ENCODE results near the gene KRT79. TPM values are rescaled to one million over a fixed set of nuclear protein-coding genes. Genes with fewer than 3 reads are reported as not detected.

The KRT79 gene
- total and polyA plus RNA-seq, 8 donors, result 0.09 TPM; not detected in 7

DNA sequence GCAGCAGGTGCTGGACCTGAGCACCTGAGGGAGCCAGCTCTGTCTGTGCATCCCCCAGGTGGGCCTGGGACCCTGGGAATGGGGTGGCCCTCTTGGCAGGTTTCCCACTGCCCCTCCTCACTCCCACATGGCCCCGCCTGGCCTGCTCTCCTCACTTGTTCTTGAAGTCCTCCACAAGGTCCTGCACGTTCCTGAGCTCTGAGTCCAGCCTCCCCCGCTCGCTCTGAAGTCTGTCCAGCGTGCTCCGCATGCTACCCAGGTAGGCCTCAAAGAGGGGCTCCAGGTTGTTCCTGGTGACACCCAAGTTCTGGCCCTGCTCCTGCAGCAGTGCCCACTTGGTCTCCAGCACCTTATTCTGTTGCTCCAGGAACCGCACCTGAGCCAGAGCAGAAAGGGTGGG, 2.9 kb downstream of the KRT79 start:
- DNase-seq, result no peak
- Histone ChIP-seq H3K4me1 (no peaks in the 10 kb centered on the region), H3K27ac (no peak overlapping the region), H3K27me3 (no peaks in the 10 kb centered on the region), H3K36me3 (no peaks in the 10 kb centered on the region), H3K9me3 (no peaks in the 10 kb centered on the region), H3K4me3 (no peak overlapping the region)
- TF ChIP-seq, protein P1, sequence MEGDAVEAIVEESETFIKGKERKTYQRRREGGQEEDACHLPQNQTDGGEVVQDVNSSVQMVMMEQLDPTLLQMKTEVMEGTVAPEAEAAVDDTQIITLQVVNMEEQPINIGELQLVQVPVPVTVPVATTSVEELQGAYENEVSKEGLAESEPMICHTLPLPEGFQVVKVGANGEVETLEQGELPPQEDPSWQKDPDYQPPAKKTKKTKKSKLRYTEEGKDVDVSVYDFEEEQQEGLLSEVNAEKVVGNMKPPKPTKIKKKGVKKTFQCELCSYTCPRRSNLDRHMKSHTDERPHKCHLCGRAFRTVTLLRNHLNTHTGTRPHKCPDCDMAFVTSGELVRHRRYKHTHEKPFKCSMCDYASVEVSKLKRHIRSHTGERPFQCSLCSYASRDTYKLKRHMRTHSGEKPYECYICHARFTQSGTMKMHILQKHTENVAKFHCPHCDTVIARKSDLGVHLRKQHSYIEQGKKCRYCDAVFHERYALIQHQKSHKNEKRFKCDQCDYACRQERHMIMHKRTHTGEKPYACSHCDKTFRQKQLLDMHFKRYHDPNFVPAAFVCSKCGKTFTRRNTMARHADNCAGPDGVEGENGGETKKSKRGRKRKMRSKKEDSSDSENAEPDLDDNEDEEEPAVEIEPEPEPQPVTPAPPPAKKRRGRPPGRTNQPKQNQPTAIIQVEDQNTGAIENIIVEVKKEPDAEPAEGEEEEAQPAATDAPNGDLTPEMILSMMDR (IDR thresholded peaks at IDR 0.05), result no peak
- no peak for ATAC-seq
- FAIRE-seq, result no peak
- intact Hi-C loops (cut with DNase I), result no loop called here
- 85 to 87% methylated on average over 7 of the region's 7 CpGs for WGBS, 2 donors

DNA sequence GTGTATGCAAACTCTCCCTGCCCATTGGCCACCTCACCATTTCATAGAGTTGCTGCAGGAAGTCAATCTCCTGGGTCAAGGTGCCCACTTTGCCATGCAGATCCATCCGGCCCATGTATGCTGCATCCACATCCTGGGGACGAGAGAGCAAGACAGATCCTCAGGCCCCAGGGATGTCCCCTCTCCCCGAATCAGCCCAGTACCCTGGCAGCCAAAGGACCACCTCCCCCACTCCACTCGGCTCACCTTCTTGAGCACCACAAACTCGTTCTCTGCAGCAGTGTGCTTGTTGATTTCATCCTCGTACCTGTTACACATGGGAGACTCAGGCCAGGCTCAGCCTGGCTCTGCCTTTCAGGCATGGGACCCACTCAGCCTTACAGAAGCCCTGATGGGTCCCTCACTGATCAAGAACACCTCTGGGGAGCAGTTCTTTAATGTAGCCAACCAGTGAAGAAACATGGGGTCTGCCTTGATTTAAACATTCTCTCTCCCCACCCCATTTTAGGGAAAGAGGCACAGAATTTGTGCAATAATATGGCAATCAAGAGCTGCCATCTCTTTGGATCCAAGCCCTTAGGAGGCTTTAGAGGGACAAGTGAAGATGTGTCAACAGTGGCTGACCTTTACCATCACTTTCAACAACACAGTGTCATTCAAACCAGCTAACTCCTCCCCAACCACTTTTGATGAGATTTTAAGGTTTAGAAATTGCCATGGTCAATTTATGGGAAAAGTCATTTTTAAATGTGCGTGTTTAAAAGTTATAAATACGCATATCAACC, 3.9 kb downstream of the KRT79 start:
- TF ChIP-seq, protein P1 (IDR thresholded peaks at IDR 0.05), result no peak
- 59 to 60% methylated on average over 8 of the region's 8 CpGs for WGBS, 2 donors
- intact Hi-C loops (cut with DNase I), result no loop called here
- no peaks in the 10 kb centered on the region for H3K36me3 ChIP-seq
- no peaks in the 10 kb centered on the region for H3K4me1 ChIP-seq
- ATAC-seq (no peak), DNase-seq (no peak), FAIRE-seq (no peak)
- H3K9me3 ChIP-seq, result no peaks in the 10 kb centered on the region
- H3K27ac ChIP-seq, result no peak overlapping the region
- H3K27me3 ChIP-seq, result no peaks in the 10 kb centered on the region
- no peak overlapping the region for H3K4me3 ChIP-seq

- no peak for FAIRE-seq
- ATAC-seq, result no peak
- no peak overlapping the region for H3K4me3 ChIP-seq
- H3K4me1 ChIP-seq, result no peaks in the 10 kb centered on the region
- no peaks in the 10 kb centered on the region for H3K36me3 ChIP-seq
- H3K9me3 ChIP-seq, result no peaks in the 10 kb centered on the region
- 16 to 17% methylated on average over 2 of the region's 2 CpGs for WGBS, 2 donors
- TF ChIP-seq, protein P1 (IDR thresholded peaks at IDR 0.05), result no peak
- DNase-seq, result no peak
- H3K27ac ChIP-seq, result no peak overlapping the region
- intact Hi-C loops (cut with DNase I), result no loop called here
- H3K27me3 ChIP-seq, result no peaks in the 10 kb centered on the region
These were observed 5.5 kb downstream of the KRT79 start for GRCh38 chr12:52828591-52829021.

- Histone ChIP-seq H3K9me3 (no peaks in the 10 kb centered on the region), H3K36me3 (no peaks in the 10 kb centered on the region), H3K27me3 (no peaks in the 10 kb centered on the region), H3K27ac (no peak overlapping the region), H3K4me1 (no peaks in the 10 kb centered on the region), H3K4me3 (no peak overlapping the region)
- TF ChIP-seq, protein P1 (IDR thresholded peaks at IDR 0.05), result no peak
- no peak for DNase-seq
- FAIRE-seq, result no peak
- intact Hi-C loops (cut with DNase I), result no loop called here
- no peak for ATAC-seq
These were observed 6.0 kb downstream of the KRT79 start for GRCh38 chr12:52828156-52828555.

- H3K4me1 ChIP-seq, result no peaks in the 10 kb centered on the region
- H3K27me3 ChIP-seq, result no peaks in the 10 kb centered on the region
- no peak overlapping the region for H3K27ac ChIP-seq
- intact Hi-C loops (cut with DNase I), result no loop called here
- FAIRE-seq (no peak), DNase-seq (no peak), ATAC-seq (no peak)
- TF ChIP-seq, protein P1 (IDR thresholded peaks at IDR 0.05), result no peak
- WGBS, 2 donors, result 70 to 75% methylated on average over 6 of the region's 6 CpGs
- H3K4me3 ChIP-seq, result no peak overlapping the region
- no peaks in the 10 kb centered on the region for H3K9me3 ChIP-seq
- no peaks in the 10 kb centered on the region for H3K36me3 ChIP-seq
These were observed 6.5 kb downstream of the KRT79 start for GRCh38 chr12:52827499-52828090.

Data from pancreas (tissue), 10 donors.